ENCODE data around the gene DGCR2. TPM values are rescaled to one million over a fixed set of nuclear protein-coding genes. Genes with fewer than 3 reads are reported as not detected.

The DGCR2 gene
- total and polyA plus RNA-seq, 2 of the 8 experiments (the other 6 are each of a cell fraction or from before 2014, with no cell fraction given): 42.3 to 62.2 TPM

DNA sequence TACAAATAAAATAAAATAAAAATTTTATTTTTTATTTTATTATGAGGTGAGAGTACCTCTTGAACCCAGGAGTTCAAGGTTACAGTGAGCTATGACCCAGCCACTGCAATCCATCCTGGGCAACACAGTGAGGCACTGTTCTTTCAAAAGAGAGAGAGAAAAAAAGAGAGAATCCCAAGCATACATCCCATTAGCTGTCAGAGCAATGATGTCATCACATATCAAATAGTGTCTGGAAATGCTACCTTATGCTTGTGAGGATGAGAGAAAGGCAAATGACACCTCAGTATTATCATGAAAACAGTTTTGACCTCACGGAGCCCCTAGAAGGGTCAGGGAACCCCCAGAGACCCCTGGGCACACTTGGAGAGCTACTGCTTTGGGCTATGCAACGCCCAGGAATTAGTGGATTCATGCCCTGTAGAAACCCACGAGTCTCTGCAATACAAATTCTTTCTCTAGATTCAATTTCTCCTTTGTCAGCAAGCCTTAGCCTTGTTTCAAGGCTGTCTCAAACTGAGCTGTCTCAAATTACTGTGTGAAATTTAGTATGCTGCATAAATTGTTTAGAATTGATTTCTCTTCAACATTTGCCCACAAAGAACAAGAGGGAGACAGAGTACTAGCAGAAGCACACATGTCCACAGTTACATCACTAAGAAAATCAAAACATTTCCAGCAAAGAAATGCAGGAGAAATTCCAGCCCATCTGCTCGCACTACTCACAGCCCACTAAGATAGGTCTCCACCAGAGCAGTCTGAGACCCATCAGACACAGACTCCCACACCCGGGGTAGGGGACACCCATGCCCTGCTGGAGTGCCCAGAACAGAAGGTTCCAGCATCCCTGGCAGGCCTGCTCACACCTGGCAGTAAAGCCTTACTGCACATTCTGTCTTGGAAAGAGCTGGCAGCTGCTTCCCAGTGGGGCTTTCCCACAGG, 18.1 kb downstream of the DGCR2 start:
- Histone ChIP-seq H2BK12ac (ENCODE audit: low read depth, low read length) (no peak overlapping the region), H2BK15ac (ENCODE audit: low read length) (no peak overlapping the region), H2AFZ (ENCODE audit: low read length) (no peak overlapping the region), H2BK120ac (replicated peaks; ENCODE audit: low read depth, low read length) (no peak overlapping the region), H3K27me3 (replicated peaks in 1 of 4; ENCODE audit: control insufficient read depth in 3 of 4, extremely low read depth in 1 of 4, insufficient read depth in 3 of 4, low read length in 3 of 4) (no peaks in the 10 kb centered on the region; a peak in 1 of 7 replicates), H4K5ac (ENCODE audit: insufficient read length, low read depth, low read length) (no peak overlapping the region), H3K14ac (ENCODE audit: insufficient read length) (no peak overlapping the region), H4K91ac (replicated peaks; ENCODE audit: insufficient read length, low read length) (no peak overlapping the region), H3K79me2 (ENCODE audit: control insufficient read depth in 1 of 2, insufficient read depth in 2 of 2, low read length in 2 of 2) (peaks cover 21 to 85% of the 10 kb centered on the region in 2 experiments), H3K4me2 (ENCODE audit: insufficient read depth in 1 of 2, low read depth in 2 of 2, low read length in 2 of 2) (no peak overlapping the region), H3K79me1 (ENCODE audit: low read depth, low read length) (peaks cover 16% of the 10 kb centered on the region), H3K9ac (replicated peaks in 1 of 4; ENCODE audit: extremely low read depth in 1 of 4, low read depth in 3 of 4, low read length in 3 of 4) (no peak overlapping the region), H4K8ac (ENCODE audit: extremely low read depth, insufficient read depth, low read length) (no peak overlapping the region), H3K18ac (ENCODE audit: extremely low read depth, low read length) (no peak overlapping the region), H4K20me1 (replicated peaks in 1 of 2; ENCODE audit: control insufficient read depth in 1 of 2, insufficient read depth in 2 of 2, low read length in 2 of 2) (peaks cover 17 to 33% of the 10 kb centered on the region in 2 experiments), H3K56ac (replicated peaks; ENCODE audit: insufficient read length, low read depth, low read length) (no peak overlapping the region), H3K4me3 (ENCODE audit: extremely low read depth in 1 of 4, insufficient read depth in 2 of 4, low read depth in 3 of 4, low read length in 4 of 4) (no peak overlapping the region), H2AK5ac (ENCODE audit: low read depth, low read length) (no peak overlapping the region), H3K9me3 (ENCODE audit: insufficient read depth in 2 of 2, low read depth in 1 of 2, low read length in 1 of 2) (no peaks in the 10 kb centered on the region), H3K4me1 (replicated peaks in 1 of 4; ENCODE audit: control insufficient read depth in 3 of 4, insufficient read depth in 4 of 4, low read length in 3 of 4) (no peaks in the 10 kb centered on the region), H3K27ac (ENCODE audit: low read depth, low read length) (no peak overlapping the region), H3K36me3 (ENCODE audit: control insufficient read depth in 2 of 4, insufficient read depth in 4 of 4, low read length in 3 of 4) (no peaks in the 10 kb centered on the region), H3K23ac (ENCODE audit: insufficient read length) (no peak overlapping the region), H3K23me2 (ENCODE audit: low read depth, low read length) (no peaks in the 10 kb centered on the region), H3K4ac (replicated peaks; ENCODE audit: insufficient read length, low read depth, low read length) (no peak overlapping the region), H2BK5ac (ENCODE audit: low read depth, low read length) (no peak overlapping the region), H2BK20ac (ENCODE audit: low read length) (no peak overlapping the region)
- POLR2A ChIA-PET (ENCODE audit: partially characterized antibody): no interaction called here
- FAIRE-seq (no peak), DNase-seq (ENCODE audit: low read depth in 1 of 2, low spot score in 2 of 2) (no peak)
- CTCF ChIA-PET (ENCODE audit: partially characterized antibody): interaction anchor here (0.5 to 1.7 kb wide), 7 partner anchors 12 to 54 kb away, joined by 3 to 11 read pairs (median 3); partner anchors contain the start of genes DGCR2 and ESS2
- WGBS, 2 experiments (ENCODE audit: extremely low coverage in 1 of 2, insufficient coverage in 1 of 2, insufficient read length in 1 of 2, insufficient replicate concordance in 2 of 2, low coverage in 1 of 2, low lambda C conversion rate in 2 of 2, missing lambda C conversion rate in 1 of 2): 89% methylated on average over 5 of the region's 5 CpGs; no CpG with 5 or more reads in 1 of the 2 experiments
- no peak for TF ChIP-seq KDM4A (IDR thresholded peaks at IDR 0.05; ENCODE audit: low read depth, low read length, severe bottlenecking)
- TF ChIP-seq, protein P1, sequence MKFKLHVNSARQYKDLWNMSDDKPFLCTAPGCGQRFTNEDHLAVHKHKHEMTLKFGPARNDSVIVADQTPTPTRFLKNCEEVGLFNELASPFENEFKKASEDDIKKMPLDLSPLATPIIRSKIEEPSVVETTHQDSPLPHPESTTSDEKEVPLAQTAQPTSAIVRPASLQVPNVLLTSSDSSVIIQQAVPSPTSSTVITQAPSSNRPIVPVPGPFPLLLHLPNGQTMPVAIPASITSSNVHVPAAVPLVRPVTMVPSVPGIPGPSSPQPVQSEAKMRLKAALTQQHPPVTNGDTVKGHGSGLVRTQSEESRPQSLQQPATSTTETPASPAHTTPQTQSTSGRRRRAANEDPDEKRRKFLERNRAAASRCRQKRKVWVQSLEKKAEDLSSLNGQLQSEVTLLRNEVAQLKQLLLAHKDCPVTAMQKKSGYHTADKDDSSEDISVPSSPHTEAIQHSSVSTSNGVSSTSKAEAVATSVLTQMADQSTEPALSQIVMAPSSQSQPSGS (IDR thresholded peaks at IDR 0.05; ENCODE audit: low read length): no peak
- no peak for TF ChIP-seq TAF7 (optimal IDR thresholded peaks at IDR 0.05; ENCODE audit: borderline replicate concordance, low read depth, low read length)
- TF ChIP-seq SP4 (IDR thresholded peaks at IDR 0.05; ENCODE audit: low read length): no peak
- TF ChIP-seq GABPA (IDR thresholded peaks at IDR 0.05; ENCODE audit: borderline replicate concordance, insufficient read depth, low read length): no peak

All from H1 (cell line).